Psoas muscle (tissue), 8 donors: ENCODE data around the gene CCDC97. TPM values are rescaled to one million over a fixed set of nuclear protein-coding genes. Genes with fewer than 3 reads are reported as not detected.
A peak's percentile ranks its signal among the peaks of the same experiment; 100 is the strongest.

Source experiments
- ATAC-seq, 4 donors: fragments of 200-7000 bp; cut with Tn5 transposase; one replicate each; pipeline ENCODE4 v1.9.1; 2020; ENCODE audit warnings: moderate library complexity in 3 of 4, mild to moderate bottlenecking in 2 of 4
- DNase-seq, 2 donors: peaks; one replicate each; pipeline ENCODE4 v3.0.0-alpha.2; 2020
- H3K27ac ChIP-seq: fragments of 200-600 bp; one replicate; pipeline ENCODE4 v1.8.0; 2022
- H3K27me3 ChIP-seq, 3 donors: fragments of 200-600 bp in 1 of 3; one replicate each; pipeline versions ENCODE4 v1.6.1 to v1.8.0; 2013 to 2022; ENCODE audit warnings: low read length in 2 of 3, mild to moderate bottlenecking in 2 of 3, moderate library complexity in 1 of 3; ENCODE audit not compliant: insufficient read depth in 3 of 3
- H3K36me3 ChIP-seq, 2 donors: fragments of 200-600 bp in 1 of 2; one replicate each; pipeline versions ENCODE4 v1.6.1 to v1.8.0; 2013 to 2022; ENCODE audit warnings: low read depth in 1 of 2, mild to moderate bottlenecking in 1 of 2, moderate library complexity in 1 of 2; ENCODE audit not compliant: insufficient read depth in 1 of 2
- H3K4me1 ChIP-seq: fragments of 200-600 bp; one replicate; pipeline ENCODE4 v1.8.0; 2022
- H3K4me3 ChIP-seq: fragments of 200-600 bp; one replicate; pipeline ENCODE4 v1.8.0; 2022; ENCODE audit warnings: mild to moderate bottlenecking
- H3K9me3 ChIP-seq: fragments of 200-600 bp; one replicate; pipeline ENCODE4 v1.8.0; 2022
- CTCF ChIP-seq: fragments of 200-600 bp; IDR thresholded peaks from one replicate; pipeline ENCODE4 v1.8.0; 2022; ENCODE audit warnings: antibody characterized with exemption
- WGBS, 3 donors: extraction: QIAGEN DNeasy Blood & Tissue Kit; methylation state at CpG; one replicate each; pipeline versions ENCODE4 v1.1.6 to v1.1.7; 2013; 5-methylcytosine and 5-hydroxymethylcytosine counted together
- intact Hi-C, 2 donors: fragments of 100-400 bp; cut with DNase I; formaldehyde crosslinking; loops; one replicate each; pipeline versions ENCODE4 v1.11.0 to v1.14.2; 2022
- polyA plus RNA-seq, 3 donors: library from polyadenylated mRNA; stranded (reverse); fragments of 200-250 nt; gene quantifications; one replicate each; pipeline ENCODE4 v1.2.3, GENCODE V29; 2013
- total RNA-seq, 4 donors: library from RNA; stranded (reverse); fragmentation: NEBNext Ultra II Directional in 2 of 4; extraction: Animal tissue kit (Norgen Biotek cat#: 25700) in 2 of 4; gene quantifications; one replicate each; pipeline versions ENCODE4 v1.2.1 to v1.2.4, GENCODE V29; 2021 to 2023
- donor health status: healthy with polysubstance abuse.
- donor health status: DM: no; HTN: no; CAD: no; lungs with moderate emphysema.
- donor health status: Bipolar disorder and iron deficiency.
- donor health status: healthy.
- donor health status: DM: yes; HTN: yes; CAD: no.
- donor health status: DM: no; HTN: no; CAD: no.
- donor health status: DM: no; HTN: no; CAD: no.
- donor health status: DM: yes; HTN: yes; CAD: no.

CCDC97 gene
- total and polyA plus RNA-seq, 7 donors = 13.7 to 25.7 (median 19.9) TPM

DNA sequence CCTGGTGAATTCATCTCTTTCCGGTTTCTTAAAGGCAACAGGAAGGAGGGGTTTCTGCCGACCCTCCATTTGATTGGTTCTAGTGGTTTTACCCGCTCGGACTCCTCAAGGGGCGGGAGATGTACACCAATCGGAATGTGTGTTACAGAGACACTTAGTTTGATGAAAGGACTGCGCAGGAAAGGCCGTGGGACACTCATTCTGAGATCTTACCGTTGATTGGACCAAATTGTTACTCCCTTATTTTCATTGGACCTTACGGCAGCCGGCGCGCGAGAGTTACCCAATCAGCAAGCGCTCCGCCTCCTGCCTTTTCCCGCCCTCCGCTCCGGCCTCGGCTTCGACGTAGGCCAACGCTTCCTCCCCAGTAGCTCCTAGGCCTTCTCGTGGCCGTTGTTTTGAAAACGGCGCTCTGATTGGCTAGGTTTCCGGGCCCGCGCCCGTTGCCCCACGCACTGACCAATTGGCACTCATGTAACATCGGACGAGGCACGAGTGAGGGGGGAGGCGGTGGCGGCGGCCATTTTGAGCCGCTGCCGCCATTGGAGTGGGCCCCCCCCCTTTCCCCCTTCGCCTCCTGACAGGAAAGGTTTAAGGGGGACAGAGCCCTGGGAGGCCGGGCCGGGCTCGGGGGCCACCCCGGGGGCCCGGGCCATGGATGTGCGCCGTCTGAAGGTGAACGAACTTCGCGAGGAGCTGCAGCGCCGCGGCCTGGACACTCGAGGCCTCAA lies 46.0 kb upstream of the CCDC97 start, which contains the start of gene HNRNPUL1:
Gene HNRNPUL1, plus strand, starts transcription at position 523 of the 731 bp plus-strand sequence. Its CDS starts 132 bp downstream, at position 655.
- H3K4me1 ChIP-seq = peaks cover 23% of the 10 kb centered on the region
- peaks cover 0 to 17% of the 10 kb centered on the region in 2 donors for H3K36me3 ChIP-seq
- H3K9me3 ChIP-seq = no peaks in the 10 kb centered on the region
- no peaks in the 10 kb centered on the region for H3K27me3 ChIP-seq
- ATAC-seq = peak; percentile 83 to 88 (median 84)
- peak; percentile 97 to 99 for DNase-seq
- peak; percentile 31 for TF ChIP-seq CTCF
- peak within 1 kb of the TSS; percentile 98 for H3K27ac ChIP-seq
- H3K4me3 ChIP-seq = peak within 1 kb of the TSS; percentile 99
- intact Hi-C loops = loop anchor here in 1 of 2 donors (2.0 to 5.0 kb wide), 2 partner anchors 37 to 45 kb away; no protein-coding TSS in a partner anchor
- 0 to 1% (median 0%) methylated on average over 52 to 55 of the region's 55 CpGs for WGBS, 3 donors

GRCh38 chr19:41264581-41265394 lies 45.2 kb upstream of the CCDC97 start:
- Histone ChIP-seq H3K27ac (peak overlapping the region; percentile 97), H3K4me1 (peaks cover 23% of the 10 kb centered on the region), H3K4me3 (peak overlapping the region; percentile 99), H3K9me3 (no peaks in the 10 kb centered on the region), H3K27me3 (no peaks in the 10 kb centered on the region), H3K36me3 (peaks cover 0 to 24% of the 10 kb centered on the region in 2 donors)
- peak in 2 of 4 donors; percentile 2 to 3 for ATAC-seq
- WGBS, 3 donors = 0 to 1% (median 1%) methylated on average over 58 to 75 of the region's 75 CpGs
- intact Hi-C loops = loop anchor here (2.0 to 5.0 kb wide), 3 partner anchors 37 to 44 kb away; no protein-coding TSS in a partner anchor
- no peak for TF ChIP-seq CTCF
- DNase-seq = peak; percentile 58 to 78

DNA sequence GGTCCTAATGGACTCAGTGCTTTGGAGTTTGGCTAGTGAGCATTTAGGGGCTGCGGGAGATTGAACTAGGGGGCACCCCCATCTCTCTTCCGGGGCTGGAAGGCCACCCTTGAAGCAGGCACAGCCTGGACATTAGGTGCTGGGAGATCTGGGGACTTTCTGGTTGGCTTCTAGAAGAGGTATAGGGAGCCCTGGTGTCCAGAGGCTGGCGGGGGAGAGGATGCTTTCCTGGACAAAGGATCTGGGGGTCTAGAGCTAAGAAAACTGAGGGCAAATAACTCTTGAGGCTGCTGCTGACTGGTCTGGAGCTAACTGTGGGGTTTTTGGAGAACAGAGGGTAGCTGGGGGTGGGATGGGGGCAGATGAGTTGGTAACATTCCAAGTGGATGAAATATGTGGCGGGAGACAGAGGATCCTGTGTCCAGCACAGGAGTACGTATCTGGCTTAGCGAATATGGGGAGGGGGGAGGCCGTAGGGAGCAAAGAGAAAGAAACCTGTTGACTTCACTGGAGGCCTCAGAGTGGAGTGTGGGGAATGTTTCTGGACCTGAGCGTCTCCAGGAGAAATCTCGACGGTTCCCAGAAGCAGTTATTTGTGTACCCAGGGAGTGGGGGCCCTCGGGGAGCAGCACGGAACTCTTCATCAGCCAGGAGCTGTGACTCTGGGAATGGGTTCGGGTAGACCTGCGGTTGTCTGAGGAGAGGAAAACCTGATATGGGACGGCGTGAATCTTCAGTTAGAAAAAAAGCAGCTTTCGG lies 44.4 kb upstream of the CCDC97 start:
- Histone ChIP-seq H3K4me3 (peak overlapping the region; percentile 99), H3K36me3 (peaks cover 0 to 32% of the 10 kb centered on the region in 2 donors), H3K4me1 (peaks cover 23% of the 10 kb centered on the region), H3K9me3 (no peaks in the 10 kb centered on the region), H3K27ac (peak overlapping the region; percentile 97), H3K27me3 (no peaks in the 10 kb centered on the region)
- WGBS, 3 donors = 7 to 10% (median 8%) methylated on average over 17 of the region's 17 CpGs
- no peak for TF ChIP-seq CTCF
- no peak for ATAC-seq
- no peak for DNase-seq
- intact Hi-C loops = loop anchor here (2.0 to 5.0 kb wide), 2 partner anchors 42 to 43 kb away; no protein-coding TSS in a partner anchor

DNA sequence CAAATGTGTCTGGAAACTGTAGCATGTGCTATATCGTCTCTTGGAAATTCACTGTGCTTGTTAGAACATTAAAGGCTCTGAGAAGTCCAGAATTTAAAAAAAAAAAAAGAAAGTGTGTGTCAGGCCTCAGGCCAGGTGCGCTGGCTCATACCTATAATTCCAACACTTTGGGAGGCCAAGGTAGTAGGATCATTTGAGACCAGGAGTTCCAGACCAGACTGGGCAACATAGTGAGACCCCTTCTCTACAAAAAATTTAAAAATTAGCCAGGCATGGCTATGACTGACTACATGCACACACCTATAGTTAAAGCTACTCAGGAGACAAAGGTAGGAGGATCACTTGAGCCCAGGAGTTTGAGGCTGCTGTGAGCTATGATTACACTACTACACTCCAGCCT lies 40.9 kb upstream of the CCDC97 start:
- DNase-seq (no peak), ATAC-seq (no peak)
- WGBS, 3 donors = 84 to 100% (median 95%) methylated on average over 2 of the region's 2 CpGs
- Histone ChIP-seq H3K36me3 (peaks cover 24 to 67% of the 10 kb centered on the region in 2 donors), H3K27me3 (no peaks in the 10 kb centered on the region), H3K27ac (no peak overlapping the region), H3K4me1 (peaks cover 23% of the 10 kb centered on the region), H3K4me3 (no peak overlapping the region), H3K9me3 (no peaks in the 10 kb centered on the region)
- intact Hi-C loops = loop anchor here in 1 of 2 donors (5.0 kb wide), 1 partner anchor 38 kb away; no protein-coding TSS in a partner anchor
- no peak for TF ChIP-seq CTCF
